Stimulated activated CD4-positive, alpha-beta T cell treated with anti-CD3 and anti-CD28 coated beads, Interleukin-4, amount 100 ng/mL, for 48 hours (primary cell): ENCODE data around the gene SHROOM3.

ENCODE experiments used
- DNase-seq, 2 donors: peaks; one replicate each; pipeline ENCODE4 v3.0.0-alpha.2; 2020; ENCODE audit warnings: low read depth in 2 of 2

SHROOM3 gene

GRCh38 chr4:76663824-76664223, 228.8 kb downstream of the SHROOM3 start:
- no peak for DNase-seq

- DNase-seq: no peak
Measured at GRCh38 chr4:76665153-76665552, 230.1 kb downstream of the SHROOM3 start.

GRCh38 chr4:76665721-76666120, 230.7 kb downstream of the SHROOM3 start:
- no peak for DNase-seq

GRCh38 chr4:76666944-76667532, 232.0 kb downstream of the SHROOM3 start:
- DNase-seq: no peak

GRCh38 chr4:76670631-76671030, 235.6 kb downstream of the SHROOM3 start:
- no peak for DNase-seq

GRCh38 chr4:76673362-76673761, 238.3 kb downstream of the SHROOM3 start:
- DNase-seq: no peak

- no peak for DNase-seq
Measured at GRCh38 chr4:76674983-76675382, 240.0 kb downstream of the SHROOM3 start.

GRCh38 chr4:76677571-76678326, 242.7 kb downstream of the SHROOM3 start:
- no peak for DNase-seq

- DNase-seq: no peak
Measured at GRCh38 chr4:76679691-76680090, 244.7 kb downstream of the SHROOM3 start.

- DNase-seq: no peak
Measured at GRCh38 chr4:76680952-76681351, 245.9 kb downstream of the SHROOM3 start.

GRCh38 chr4:76681996-76682395, 247.0 kb downstream of the SHROOM3 start:
- no peak for DNase-seq

GRCh38 chr4:76683144-76683543, 248.1 kb downstream of the SHROOM3 start:
- no peak for DNase-seq

GRCh38 chr4:76687746-76688448, 252.9 kb downstream of the SHROOM3 start:
- no peak for DNase-seq

GRCh38 chr4:76688619-76689144, 253.7 kb downstream of the SHROOM3 start:
- DNase-seq: no peak

GRCh38 chr4:76689145-76689817, 254.3 kb downstream of the SHROOM3 start:
- peak in 1 of 2 donors; percentile 12 for DNase-seq

- no peak for DNase-seq
Measured at GRCh38 chr4:76690011-76690905, 255.2 kb downstream of the SHROOM3 start.

GRCh38 chr4:76690906-76691275, 255.9 kb downstream of the SHROOM3 start:
- DNase-seq: no peak

- no peak for DNase-seq
Measured at GRCh38 chr4:76691807-76692582, 257.0 kb downstream of the SHROOM3 start.

GRCh38 chr4:76692761-76693160, 257.7 kb downstream of the SHROOM3 start:
- DNase-seq: no peak

- DNase-seq: no peak
Measured at GRCh38 chr4:76694056-76694455, 259.0 kb downstream of the SHROOM3 start.
